PFSK-1 (cell line): Measurements from ENCODE around the gene TTYH3.

Experiments used
- FOXP2 ChIP-seq: optimal IDR thresholded peaks from 2 replicates; pipeline ENCODE3; 2011; ENCODE audit warnings: borderline replicate concordance, control low read depth, inconsistent platforms; ENCODE audit not compliant: insufficient read depth; ENCODE audit errors: extremely low read length, extremely low read depth
- POLR2AphosphoS5 ChIP-seq: IDR thresholded peaks from 2 replicates; pipeline ENCODE4 v1.6.1; 2012; ENCODE audit warnings: low read depth, mild to moderate bottlenecking, control low read depth, low read length, moderate library complexity
- SIN3A ChIP-seq: IDR thresholded peaks from 2 replicates; pipeline ENCODE4 v1.6.1; 2012; ENCODE audit warnings: mild to moderate bottlenecking, low read length, moderate library complexity, borderline replicate concordance; ENCODE audit not compliant: insufficient read depth
- TAF1 ChIP-seq: IDR thresholded peaks from 2 replicates; pipeline ENCODE4 v1.6.1; 2012; ENCODE audit warnings: low read length, control low read depth, borderline replicate concordance; ENCODE audit not compliant: insufficient read depth
- TF ChIP-seq, protein P1 (sequence below), 2 experiments: IDR thresholded peaks; 2 replicates each; pipeline versions ENCODE4 v1.6.1 to v1.8.0; 2011 to 2012; ENCODE audit warnings: low read depth in 2 of 2, low read length in 2 of 2, control low read depth in 1 of 2, inconsistent platforms in 1 of 2, mild to moderate bottlenecking in 1 of 2, moderate library complexity in 1 of 2; ENCODE audit not compliant: insufficient read depth in 1 of 2

Gene TTYH3

DNA sequence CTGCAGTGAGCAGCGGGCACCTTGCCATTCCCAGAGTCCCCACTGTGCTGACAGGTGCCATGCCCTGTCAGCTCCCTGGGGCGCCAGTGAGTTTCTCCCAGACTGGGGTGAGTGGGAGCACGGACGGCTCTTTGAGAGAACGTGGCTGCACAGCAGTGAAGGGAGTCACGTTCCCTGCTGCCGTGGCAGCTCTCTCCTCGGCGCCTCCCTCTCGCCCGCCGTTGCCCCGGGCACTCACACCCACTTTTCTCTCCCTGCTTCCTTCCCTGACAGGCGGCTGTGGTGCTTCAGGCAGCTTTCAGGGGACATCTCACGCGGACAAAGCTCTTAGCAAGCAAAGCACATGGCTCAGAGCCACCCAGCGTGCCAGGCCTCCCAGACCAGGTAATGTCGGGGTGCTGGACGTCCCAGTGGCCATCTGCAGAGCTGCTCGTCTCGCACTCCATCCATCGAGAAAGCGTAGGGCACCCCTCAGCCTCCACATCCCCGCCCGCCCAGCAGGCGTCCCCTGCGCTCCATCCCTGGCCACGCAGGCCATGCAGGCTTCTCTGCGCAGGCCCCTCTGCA is 27.1 kb upstream of the TTYH3 start:
- TF ChIP-seq TAF1 (no peak), SIN3A (no peak), POLR2AphosphoS5 (no peak), FOXP2 (no peak)
- TF ChIP-seq, protein P1, sequence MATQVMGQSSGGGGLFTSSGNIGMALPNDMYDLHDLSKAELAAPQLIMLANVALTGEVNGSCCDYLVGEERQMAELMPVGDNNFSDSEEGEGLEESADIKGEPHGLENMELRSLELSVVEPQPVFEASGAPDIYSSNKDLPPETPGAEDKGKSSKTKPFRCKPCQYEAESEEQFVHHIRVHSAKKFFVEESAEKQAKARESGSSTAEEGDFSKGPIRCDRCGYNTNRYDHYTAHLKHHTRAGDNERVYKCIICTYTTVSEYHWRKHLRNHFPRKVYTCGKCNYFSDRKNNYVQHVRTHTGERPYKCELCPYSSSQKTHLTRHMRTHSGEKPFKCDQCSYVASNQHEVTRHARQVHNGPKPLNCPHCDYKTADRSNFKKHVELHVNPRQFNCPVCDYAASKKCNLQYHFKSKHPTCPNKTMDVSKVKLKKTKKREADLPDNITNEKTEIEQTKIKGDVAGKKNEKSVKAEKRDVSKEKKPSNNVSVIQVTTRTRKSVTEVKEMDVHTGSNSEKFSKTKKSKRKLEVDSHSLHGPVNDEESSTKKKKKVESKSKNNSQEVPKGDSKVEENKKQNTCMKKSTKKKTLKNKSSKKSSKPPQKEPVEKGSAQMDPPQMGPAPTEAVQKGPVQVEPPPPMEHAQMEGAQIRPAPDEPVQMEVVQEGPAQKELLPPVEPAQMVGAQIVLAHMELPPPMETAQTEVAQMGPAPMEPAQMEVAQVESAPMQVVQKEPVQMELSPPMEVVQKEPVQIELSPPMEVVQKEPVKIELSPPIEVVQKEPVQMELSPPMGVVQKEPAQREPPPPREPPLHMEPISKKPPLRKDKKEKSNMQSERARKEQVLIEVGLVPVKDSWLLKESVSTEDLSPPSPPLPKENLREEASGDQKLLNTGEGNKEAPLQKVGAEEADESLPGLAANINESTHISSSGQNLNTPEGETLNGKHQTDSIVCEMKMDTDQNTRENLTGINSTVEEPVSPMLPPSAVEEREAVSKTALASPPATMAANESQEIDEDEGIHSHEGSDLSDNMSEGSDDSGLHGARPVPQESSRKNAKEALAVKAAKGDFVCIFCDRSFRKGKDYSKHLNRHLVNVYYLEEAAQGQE (IDR thresholded peaks at IDR 0.05; ENCODE audit: insufficient read depth in 1 of 2, low read depth in 2 of 2, low read length in 2 of 2): no peak

DNA sequence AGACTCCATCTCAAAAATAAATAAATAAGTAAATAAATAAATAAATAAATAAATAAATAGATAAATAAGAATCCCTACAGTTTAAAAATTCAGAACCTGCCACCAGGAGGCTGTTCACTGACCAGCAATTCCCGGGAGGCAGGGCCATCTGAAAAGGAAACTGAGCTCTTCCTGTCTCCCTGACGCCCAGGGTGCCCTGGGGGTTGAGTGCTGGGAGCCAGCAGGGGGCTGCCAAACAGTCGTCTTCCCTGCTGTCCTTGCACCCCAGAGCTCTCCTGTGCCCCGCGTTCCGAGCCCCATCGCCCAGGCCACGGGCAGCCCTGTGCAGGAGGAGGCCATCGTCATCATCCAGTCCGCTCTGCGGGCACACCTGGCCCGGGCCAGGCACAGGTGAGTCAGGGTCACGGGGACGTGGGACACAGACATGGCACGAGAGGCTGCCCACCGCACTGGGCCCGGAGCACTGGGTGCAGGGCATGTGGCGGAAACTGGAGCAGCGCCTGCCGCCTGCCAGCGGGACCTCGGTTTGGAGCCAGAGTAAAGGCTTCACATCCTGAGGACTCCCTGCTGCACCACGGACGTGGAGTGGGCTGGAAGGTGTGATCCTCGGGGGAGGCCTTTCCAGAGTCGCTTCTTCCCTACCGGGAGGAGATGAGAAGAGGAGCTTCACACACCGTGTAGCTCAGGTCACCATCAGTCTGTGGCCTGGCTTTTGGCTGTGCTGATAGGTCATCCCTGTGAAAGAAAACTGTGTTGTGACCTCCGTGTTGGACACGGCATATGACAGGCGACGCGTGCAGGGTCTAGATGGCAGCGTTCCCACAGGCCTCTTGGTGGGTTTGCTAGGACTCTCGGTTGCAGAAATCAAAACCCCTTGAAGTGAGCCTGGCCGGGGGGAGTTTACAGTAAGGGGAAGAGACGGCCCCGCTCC is 25.9 kb upstream of the TTYH3 start:
- TF ChIP-seq, protein P1 (IDR thresholded peaks at IDR 0.05; ENCODE audit: insufficient read depth in 1 of 2, low read depth in 2 of 2, low read length in 2 of 2): no peak
- no peak for TF ChIP-seq TAF1
- no peak for TF ChIP-seq FOXP2
- no peak for TF ChIP-seq POLR2AphosphoS5
- no peak for TF ChIP-seq SIN3A

DNA sequence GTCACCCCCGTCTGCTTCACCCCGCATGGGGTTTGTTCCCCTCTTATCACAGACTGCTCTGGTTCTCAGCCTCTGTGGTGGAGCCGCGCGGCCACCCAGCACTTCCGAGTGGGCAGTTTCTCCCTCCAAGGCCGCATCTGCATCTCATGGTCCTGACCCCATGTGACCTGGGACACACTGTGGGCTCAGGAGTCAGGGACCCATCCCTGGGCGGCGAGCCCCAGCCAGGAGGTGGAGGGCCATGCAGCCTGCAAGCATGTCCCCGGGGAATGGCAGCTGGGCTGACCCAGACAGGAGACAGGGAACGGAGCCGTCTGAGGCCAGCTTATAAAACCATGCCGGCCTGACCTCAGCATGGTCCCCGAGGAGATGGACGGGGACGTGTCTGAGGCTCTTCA is 25.2 kb upstream of the TTYH3 start:
- TF ChIP-seq SIN3A: no peak
- no peak for TF ChIP-seq FOXP2
- TF ChIP-seq TAF1: no peak
- TF ChIP-seq POLR2AphosphoS5: no peak
- TF ChIP-seq, protein P1 (IDR thresholded peaks at IDR 0.05; ENCODE audit: insufficient read depth in 1 of 2, low read depth in 2 of 2, low read length in 2 of 2): no peak

DNA sequence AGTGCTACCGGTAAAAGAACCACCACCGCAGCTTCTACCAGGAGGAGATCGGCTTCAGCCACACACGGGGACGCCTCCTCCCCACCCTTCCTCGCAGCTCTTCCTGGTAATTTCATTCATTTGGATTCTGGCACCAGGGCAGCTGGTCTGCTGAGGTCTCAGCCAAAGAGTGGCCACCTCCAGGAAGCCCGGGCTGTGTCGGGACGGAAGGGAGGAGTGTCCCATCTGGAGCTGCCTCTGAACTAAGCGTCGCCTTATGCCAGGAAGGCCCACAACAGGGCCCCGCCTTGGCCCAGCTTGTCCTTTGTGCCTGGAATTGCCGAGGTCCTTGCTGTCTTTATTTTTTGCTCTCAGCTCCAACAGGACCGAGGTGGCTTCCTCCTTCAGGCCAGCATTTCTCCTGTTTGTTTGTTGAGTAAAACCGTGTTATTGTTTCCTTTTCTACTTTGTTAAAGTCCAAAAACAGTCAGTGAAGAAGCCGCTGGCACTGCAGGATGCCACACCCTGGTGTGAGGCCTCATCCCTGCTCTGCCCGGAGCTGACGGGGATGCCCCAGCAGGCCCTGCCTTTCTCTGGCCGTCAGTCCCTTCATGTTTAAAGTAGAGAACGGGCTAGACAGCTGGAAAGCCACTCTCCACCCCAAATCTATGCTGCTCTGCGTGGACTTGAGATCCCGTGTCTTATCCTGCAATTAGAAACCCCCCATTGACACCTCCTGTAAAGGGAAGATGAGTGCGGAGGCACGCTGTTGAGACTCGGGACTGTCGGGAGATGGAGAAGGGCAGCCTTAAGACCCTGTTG is 24.5 kb upstream of the TTYH3 start:
- TF ChIP-seq, protein P1 (IDR thresholded peaks at IDR 0.05; ENCODE audit: insufficient read depth in 1 of 2, low read depth in 2 of 2, low read length in 2 of 2): peak in 1 of 2 experiments; percentile 29; a peak in 1 of 4 replicates
- TF ChIP-seq POLR2AphosphoS5 (peak; percentile 57; the same call in 1 of the 2 replicates), TAF1 (0 out of 2 replicates have a peak, but pooled peaks have one; percentile 52), FOXP2 (peak; percentile 31), SIN3A (peak; percentile 47; the same call in 1 of the 2 replicates)
